Measurements from ENCODE around the gene MOB2.

MOB2 gene

DNA sequence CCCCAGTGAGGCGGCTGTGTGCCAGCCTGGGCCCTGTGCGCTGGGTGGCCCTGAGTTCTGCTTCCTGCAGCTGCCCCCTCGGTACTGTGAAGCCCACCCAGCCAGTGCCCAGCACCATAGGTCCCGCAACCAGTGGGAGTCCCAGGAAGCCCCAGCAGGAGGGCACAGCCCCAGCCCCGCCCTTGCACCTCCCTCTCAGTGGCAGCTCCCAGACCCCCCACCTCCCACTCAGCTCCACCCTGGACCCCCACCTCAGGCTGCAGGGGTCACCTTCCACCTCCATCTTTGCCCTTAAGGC lies 30.9 kb downstream of the MOB2 start:
- DNase-seq (ENCODE audit: low read depth): no peak

DNA sequence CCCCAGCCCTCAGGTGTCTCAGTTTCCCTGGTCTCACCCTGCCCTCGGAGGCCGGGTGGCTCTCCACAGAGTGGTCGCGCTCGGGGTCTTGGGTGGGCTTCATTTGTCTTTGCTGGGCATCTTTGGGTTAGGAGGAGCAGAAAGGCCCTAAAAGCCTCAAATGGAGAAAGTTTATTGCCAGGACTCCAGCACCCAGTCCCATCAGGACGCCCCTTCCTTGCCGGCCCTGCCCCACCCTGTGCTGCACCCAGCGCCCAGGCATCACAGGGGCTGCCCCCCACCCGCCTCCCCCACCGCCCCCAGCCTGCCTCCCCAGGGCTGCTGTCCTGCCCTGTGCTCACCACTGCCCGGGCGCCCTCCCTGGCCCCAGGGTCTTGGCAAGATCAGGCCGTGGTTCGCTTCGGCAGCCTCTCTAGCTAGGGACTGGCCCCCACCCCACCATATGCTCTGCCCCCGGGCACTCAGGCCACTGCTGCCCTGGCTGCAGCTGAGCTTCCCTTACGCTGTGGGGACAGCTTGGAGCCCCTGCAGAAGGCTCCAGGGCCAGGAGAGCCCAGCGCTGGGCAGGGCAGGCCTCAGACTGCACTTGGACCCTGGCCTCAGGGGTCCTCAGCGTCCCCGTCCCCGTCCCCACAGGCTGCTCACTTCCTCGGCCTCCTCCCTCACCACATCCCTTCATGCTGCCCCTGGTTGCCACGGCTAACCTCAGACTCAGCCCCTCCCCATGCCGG lies 31.4 kb downstream of the MOB2 start:
- no peak for DNase-seq (ENCODE audit: low read depth)

DNA sequence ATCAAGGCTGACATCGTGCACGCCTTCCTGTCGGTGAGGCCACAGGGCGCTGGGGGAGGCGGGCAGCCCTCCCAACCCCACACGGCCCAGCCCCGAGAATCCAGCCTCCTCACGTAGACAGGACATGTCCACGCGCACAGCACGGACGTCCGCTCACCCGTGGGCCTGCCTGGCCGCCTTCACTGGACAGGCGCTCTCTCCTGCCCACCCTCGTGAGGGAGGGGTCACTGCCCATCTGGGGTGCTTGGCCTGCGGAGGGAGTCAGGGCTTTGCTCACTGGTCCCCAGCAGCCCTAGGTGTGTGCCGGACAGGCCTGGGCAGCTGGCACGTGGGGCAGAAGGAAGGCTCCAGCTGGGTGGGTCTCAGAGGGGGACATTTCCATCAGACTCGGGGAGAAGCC lies 32.0 kb downstream of the MOB2 start:
- DNase-seq (ENCODE audit: low read depth): no peak

DNA sequence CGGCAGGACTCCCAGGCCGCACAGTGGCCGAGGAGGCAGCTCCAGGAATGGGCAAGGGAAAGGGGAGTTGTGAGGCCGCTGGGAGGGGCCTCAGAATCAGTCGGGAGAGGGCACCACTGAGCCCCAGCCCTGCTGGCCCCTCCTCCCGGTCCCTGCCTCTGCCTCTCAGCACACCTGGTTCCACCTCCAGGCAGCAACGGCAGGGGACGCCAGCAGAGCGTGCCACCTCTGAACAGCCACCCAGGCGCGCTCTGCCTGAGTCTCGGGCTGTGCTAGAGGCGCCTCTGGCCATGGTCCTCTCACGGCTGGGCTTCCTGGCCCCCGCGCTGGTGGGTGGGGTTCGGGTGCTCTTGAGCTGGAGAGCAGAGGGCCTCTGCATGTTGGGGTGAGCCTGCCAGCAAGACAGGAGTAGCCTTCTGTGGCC lies 33.0 kb downstream of the MOB2 start:
- DNase-seq (ENCODE audit: low read depth): peak; percentile 6

DNA sequence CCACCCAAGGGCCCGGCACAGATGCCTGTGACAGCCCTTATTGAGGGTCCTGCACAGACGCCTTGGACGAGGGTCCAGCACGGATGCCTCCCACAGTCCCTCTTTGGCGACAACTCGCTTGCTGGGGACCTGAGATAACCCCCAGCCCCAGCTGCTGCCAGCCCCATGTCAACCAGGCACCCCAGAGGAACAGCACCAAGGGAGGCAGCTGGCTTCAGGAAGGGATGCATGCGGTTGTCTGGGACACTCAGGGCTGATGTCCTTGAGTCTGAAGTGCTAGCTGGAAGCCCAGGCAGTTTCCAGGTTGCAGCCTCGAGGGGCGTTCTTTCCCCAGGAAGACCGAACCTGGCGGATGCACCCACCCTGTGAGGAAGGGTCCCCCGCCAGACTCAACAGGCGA lies 33.8 kb downstream of the MOB2 start:
- DNase-seq (ENCODE audit: low read depth): no peak

DNA sequence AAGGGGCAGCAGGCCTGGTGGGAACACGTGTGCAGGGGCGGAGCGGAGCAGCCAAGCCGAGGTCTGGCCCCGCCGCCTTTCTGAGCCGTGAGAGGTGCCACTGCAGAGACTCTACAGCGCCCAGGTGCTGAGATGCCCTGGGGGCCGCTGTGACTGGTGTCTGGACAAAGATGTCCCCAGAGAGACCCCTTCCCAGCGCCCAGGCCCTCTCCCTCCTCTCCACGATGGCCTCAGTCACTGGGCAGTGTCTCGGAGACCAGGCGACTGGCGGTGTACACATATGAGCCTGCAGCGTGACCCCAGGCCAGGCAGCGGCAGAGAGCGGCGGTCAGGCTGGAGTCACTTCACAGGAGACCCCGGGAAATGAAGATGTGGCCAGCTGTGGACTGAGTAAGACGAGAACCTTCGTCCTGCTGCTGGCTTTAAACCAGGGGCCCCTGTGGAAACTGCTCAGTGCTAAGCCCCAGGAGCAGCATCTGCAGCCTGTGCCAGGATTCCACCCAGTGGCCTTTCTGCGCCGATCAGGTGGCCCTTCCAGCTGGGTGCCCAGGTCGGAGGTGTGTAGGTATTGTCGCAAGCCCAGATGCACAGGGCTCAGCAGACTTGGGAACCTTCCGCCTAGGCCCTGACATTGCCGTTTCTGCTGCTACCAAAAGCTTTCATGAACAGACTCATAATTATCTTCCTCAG lies 34.7 kb downstream of the MOB2 start:
- no peak for DNase-seq (ENCODE audit: low read depth)

DNA sequence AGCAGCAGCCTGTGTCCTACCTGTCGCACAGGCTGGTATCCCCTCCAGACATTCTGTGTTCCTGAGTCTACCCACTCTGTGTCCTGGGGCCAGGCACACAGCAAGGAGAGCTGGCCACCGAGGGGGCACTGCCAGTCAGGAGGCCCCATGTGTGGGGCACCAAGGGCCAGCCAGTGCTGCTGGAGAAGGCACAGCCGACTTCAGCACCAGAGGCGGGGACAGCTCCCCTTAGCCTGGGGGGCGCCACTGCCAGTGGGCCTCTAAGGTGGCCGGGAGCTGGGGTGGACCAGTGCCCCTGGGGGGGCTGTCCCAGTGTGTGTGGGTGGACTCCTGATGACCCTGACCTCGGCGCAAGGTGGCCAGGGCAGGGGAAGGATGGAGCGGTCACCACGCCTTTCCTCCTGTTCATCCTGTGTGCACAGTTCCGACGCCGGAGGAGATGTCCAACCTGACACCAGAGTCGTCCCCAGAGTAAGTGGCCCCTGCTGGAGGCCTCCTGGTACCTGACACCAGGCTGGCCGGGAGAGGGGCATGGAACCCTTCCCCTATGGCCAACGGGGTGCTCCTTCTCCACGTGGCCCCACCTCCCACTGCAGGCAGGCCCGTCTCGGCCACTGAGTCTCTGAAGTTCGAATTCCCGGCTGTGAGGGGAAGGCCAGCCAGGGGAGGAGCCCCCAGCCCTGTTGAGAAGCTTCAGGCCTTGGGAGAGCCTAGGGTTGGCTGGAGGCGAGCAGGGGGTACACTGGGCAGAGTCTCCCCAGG lies 35.4 kb downstream of the MOB2 start:
- no peak for DNase-seq (ENCODE audit: low read depth)

DNA sequence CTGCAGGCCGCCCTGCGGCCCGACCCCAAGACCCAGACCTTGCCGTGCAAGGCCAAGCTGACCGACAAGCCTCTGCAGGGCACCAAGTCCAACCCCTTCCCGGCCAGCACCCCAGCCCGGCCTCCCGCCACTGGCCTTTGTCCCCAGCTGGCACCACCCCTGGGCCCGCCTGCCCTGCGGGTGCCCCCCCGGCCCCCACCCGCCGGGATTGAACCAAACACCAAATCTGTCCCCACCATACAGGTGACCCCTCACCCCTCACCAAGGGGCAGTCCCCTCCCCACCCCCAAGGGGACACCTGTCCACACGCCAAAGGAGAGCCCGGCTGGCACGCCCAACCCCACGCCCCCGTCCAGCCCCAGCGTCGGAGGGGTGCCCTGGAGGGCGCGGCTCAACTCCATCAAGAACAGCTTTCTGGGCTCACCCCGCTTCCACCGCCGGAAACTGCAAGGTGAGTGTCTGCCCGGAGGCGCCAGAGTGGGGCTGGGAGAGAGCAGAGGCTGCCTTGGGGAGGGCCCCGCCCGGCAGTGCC lies 36.2 kb downstream of the MOB2 start:
- no peak for DNase-seq (ENCODE audit: low read depth)

DNA sequence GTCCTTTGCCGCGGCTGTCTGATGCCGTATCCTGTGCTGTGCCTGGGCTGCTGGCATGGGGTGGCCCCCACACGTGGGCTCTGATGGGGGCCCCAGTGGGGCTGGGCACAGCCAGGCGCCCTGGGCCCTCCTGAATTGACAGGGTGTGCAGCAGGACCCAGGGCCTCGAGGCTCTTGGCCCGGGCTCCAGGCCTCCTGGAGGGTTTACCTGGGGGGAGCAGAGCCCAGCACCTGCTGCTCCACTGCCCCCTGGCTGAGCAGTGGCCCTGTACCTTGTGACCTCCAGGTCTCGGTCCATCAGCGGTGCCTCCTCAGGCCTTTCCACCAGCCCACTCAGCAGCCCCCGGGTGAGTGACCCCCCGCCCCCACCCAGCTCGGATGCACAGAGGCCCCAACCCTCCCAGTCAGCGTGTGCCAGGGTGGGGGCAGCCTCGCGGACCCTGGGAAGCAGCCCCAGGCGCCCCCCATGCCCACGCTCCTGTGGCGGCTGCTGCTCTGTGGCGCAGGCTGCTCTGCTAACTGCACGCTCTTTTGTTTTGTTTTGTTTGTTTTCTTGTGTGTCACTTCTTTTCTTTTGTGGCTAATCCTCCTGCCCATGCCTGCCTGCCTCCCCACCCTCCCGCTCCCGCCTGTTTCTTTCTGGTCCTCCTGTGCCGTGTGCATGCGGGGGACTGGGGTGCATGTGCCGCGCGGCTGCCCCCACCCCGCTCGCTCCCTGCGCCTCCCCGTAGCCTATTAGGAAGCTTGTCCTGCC lies 36.9 kb downstream of the MOB2 start:
- DNase-seq (ENCODE audit: low read depth): no peak

DNA sequence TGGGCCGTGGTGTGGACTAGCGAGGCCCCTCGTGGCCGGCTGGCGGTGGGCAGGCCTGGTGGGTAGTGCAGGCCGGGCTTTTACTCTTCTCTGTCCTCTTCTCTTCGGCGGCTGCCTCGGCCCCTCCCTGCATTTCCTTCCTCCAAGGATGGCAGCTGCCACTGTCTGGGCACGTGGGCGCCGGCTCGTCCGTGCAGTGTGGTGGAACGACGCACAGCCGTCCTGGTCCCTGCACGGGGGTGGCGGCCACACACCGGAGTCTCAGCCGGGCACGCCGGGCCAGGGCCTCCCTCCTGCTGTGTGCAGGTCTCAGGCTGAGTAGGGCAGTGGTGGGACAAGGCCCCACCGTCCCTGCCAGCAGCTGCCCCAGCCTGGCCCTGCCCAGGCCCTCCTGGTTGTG lies 37.7 kb downstream of the MOB2 start:
- DNase-seq (ENCODE audit: low read depth): no peak

DNA sequence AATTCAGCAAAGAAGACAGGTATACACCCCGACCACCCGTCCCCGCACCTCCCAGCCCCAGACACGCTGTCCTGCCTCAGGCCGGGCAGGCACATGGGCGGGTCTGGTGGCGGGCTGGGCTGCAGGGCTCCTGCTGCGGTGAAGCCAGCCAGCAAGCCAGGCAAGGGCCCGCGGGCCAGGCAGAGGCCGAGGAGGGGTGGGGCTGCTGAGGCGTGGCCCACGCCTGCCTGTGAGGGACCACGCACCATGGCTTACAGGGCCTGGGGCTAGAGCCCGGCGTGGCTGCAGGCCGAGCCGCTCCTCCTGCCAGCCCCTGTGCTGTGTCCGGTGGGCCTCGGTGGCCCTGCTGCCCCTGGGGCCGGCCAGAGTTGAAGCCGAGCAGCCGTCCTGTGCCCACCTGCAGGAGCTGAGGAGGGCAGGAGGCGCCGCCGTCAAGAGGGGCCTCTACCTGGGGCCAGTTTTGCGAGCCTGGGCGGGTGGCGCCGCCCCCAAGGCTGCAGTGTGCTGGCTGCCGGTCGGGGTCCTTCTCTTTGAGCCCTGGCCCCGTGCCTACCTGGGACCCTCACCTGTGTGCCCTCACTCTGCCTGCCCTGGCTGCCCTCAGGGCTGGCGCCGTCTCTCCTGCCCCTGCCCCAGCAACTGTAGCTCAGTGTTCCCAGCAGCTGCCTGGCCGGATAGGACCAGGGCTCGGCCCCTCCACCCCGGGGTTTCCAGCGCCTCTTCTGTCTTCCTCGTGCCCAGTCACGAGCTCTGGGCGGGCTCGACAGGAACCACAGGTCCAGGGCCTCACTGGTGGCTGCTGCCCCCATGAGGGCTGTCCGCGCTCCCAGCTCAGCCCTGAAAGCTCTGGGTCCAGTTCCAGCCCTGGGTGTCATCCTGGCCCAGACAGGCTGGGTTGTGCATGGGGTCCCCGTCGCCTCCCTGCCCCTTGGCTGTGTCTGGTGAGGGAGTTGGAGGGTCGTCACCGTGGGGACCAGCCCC lies 38.4 kb downstream of the MOB2 start:
- no peak for DNase-seq (ENCODE audit: low read depth)

DNA sequence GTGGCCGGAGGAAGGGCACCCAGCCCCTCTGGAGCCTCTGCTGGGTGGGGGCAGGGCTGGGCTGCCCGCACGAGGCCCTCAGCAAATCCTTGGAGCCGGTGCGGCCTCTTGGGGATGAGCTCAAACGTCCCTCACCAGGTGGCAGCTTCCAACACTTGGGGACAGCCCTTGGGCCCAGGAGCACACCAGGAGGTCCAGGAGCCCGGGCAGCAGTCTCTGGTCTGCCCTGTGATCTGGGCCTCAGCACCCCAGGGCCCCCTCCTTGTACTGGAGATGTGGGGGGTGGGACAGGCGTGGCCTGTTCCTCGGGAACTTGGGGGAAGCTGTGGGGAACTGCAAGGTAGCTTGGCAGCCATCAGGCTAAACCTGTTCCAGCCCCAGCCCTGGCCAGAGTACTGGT lies 40.0 kb downstream of the MOB2 start:
- DNase-seq (ENCODE audit: low read depth): no peak

DNA sequence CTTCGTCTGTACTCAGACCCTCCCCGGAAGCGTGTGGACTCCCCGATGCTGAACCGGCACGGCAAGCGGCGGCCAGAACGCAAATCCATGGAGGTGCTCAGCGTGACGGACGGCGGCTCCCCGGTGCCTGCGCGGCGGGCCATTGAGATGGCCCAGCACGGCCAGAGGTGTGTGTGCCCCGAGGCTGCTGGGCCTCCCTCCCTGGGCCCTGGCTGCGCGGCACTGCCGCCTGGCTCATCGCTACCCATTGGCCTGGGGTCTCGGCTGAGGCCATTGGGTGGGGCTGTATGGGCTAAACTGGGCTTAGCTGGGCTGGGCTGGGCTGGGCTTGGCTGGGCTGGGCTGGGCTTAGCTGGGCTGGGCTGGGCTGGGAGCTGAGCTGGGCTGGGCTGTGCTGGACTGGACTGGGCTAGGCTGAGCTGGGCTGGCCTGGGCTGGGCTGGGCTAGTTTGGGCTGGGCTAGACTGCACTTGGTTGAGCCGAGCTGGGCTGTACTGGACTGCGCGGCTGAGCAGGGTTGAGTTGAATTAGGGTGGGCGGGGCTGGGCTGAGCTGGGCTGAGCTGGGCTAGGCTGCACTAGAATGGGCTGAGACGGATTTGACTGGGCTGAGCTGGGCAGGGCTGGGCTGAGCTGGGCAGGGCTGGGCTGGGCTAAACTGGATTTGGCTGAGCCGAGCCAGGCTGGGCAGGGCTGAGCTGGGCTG lies 40.7 kb downstream of the MOB2 start:
- no peak for DNase-seq (ENCODE audit: low read depth)

DNA sequence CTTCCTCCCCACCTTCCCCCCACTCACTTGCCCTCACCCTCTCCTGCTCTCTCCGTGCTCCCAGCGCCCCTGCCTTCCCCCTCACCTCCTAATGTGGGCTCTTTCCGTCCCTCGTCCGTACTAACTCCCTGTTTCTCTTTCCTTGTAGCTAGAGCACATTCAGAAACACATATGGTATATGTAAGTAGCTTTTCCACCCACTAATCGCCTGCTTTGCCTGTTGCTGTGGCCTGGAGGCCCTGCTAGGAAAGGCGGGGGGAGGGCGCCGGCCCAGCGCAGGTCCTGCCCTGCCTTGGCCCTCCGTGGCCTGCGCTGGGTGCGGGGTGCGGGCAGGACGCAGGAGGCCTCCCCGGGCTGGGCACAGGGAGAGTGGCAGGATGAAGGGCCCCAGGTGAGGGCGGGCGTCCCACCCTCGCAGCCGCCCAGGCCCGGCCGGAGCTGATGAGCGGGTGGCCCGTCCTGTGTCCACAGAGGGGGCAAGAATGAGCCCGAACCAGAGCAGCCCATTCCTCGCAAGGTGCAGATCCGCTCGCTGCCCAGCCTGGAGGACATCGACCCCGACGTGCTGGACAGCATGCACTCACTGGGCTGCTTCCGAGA lies 41.7 kb downstream of the MOB2 start:
- no peak for DNase-seq (ENCODE audit: low read depth)

DNA sequence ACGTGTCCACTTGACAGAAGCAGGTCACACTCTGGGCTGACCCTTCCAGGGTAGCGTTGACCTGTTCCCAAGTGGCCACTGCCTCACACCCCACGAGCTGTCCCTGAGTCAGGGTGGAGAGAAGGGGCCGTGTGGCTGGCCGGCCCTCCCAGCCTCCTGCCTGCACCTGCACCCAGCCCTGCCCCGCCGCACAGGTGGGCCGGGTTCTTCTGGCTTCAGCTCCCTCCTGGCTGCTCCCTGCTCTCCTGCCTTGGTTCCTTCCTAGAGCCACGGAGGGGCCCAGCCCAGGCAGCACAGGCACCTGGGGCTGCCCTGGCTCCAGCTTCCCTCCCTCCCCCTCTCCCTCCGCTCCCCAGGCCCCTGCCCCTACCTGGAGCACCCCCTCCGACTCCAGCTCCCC lies 42.3 kb downstream of the MOB2 start:
- no peak for DNase-seq (ENCODE audit: low read depth)

DNA sequence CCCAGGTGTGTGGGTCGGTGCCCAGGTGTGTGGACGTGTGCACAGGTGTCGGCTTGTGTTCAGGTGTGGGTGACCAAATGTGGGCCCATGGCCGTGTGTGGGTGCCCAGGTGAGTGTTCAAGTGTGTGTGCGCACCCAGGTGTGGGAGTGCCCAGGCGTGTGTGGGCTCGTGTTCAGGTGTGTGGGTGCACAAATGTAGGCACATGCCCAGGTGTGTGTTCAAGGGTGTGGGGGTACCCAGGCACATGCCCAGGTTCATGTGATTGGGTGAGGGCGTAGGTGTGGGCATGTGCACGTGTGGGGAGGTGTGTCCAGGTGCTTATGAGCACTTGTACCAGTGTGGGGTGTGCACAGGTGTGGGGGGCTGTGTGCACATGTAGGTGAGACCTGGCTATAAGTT lies 42.8 kb downstream of the MOB2 start:
- no peak for DNase-seq (ENCODE audit: low read depth)

DNA sequence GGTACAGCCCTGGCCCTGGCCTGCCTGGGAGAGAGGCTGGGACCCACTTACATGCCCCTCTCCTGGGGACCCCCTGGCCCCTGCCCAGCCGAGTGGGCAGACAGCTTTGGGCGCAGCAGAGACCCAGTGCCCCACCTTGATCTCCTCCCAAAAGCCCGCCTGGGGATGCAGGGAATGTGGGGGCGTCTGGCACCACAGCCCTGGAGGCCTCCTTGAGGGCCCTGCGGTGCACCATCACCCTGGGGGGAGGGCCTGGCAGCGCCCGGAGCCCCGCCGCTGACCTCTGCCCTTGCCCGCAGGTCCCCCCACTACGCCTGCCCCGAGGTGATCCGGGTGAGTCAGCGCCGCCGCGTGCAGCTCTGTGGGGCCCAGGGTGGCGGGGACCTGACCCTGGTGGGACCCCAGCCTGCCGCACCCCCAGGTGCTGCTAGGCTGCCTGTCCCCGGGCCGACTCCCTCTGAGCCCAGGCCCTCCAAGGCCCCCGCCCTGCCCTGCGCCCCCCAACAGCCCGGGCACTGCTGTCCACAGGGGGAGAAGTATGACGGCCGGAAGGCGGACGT lies 43.7 kb downstream of the MOB2 start:
- DNase-seq (ENCODE audit: low read depth): no peak

DNA sequence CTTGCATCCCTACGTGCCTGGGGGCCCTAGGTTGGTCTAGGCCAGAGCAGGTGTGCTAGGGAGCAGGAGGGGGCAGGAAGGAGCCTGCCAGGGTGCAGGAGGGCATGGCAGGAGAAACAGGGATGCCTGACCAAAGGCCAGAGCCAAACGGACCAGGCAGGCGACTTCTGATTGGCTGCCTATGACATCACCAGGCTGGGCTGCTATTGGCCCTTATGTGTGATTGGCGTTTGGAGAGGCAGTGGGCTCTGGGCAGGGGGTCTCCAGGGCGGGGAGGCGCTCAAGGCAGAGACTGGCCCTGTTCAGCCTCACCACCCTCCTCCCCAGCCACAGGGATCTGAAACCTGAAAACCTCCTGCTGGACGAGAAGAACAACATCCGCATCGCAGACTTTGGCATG lies 44.4 kb downstream of the MOB2 start:
- no peak for DNase-seq (ENCODE audit: low read depth)

DNA sequence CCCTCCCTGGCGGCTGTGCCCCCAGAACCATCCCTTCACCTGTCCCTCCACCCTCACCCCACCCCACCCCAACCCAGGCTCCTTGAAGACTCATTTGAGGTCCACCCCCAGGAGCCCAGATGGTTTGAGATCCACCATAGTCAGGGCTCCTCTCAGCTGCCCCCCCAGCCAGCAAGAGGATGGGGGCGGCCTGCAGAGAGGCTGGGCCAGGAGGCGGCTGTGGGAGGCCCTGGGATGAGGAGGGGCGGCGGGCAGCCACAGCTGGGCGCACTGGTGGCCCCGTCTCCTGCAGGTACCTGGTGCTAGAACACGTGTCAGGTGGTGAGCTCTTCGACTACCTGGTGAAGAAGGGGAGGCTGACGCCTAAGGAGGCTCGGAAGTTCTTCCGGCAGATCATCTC lies 46.1 kb downstream of the MOB2 start:
- no peak for DNase-seq (ENCODE audit: low read depth)

DNA sequence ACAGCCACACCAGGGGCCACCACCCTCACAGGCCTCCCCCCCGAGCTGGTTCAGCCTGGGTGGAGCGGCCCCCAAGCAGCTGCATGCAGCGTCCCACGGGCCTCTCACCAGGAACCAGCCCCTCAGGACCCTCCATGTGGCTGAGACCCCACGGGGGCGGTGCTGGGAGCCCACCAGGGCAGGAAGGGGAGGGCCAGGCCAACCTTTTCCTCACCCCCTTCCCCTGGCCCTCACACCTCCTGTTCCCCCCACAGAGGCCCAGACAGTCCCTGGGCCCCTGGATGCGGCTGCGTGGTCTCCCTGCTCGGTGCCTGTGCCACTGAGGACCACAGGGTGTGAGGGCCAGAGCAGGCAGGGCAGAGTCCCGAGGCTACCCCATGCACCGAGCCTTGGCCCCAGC lies 46.5 kb downstream of the MOB2 start:
- DNase-seq (ENCODE audit: low read depth): no peak
